Measurements from ENCODE around the gene ZNF570.

The ZNF570 gene

GRCh38 chr19:37468961-37469777 is at the start of gene ZNF570:
Gene ZNF570 (plus strand): TSS chr19:37469356. CDS start chr19:37470355, 999 bp downstream.
- peak; percentile 68 to 81 for DNase-seq (ENCODE audit: low read depth in 2 of 2)

DNA sequence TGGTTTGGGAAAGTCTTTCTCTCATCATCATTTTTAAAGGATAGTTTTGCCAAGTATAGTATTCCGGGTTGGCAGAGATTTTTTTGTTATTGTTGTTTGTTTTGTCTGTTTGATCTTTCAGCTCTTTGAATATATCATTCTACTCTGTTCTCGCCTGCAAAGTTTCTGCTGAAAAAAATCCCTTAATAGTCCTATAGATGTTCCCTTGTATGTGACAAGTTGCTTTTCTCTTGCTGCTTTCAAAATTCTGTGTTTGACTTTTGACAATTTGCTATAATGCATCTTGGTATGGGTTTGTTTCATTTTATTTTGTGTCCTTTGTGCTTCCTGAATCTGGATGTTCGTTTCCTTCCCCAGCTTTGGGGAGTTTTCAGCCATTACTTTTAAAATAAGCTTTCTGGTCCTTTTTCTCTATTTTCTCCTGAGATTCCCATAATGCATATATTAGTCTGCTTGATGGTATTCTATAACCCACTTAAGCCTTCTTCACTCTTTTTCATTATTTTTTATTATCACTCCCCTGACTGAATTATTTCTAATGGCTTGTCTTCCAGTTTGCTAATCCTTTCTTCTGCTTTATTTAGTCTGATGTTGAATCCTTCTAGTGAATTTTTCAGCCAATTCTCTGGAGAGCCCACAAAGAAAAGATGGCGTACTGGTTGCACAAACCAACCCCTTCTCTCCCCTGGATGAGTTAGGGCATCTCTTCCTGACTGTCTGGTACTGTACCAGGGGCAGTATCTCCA is 16.5 kb upstream of the ZNF570 start:
- DNase-seq (ENCODE audit: low read depth in 2 of 2), result no peak

DNA sequence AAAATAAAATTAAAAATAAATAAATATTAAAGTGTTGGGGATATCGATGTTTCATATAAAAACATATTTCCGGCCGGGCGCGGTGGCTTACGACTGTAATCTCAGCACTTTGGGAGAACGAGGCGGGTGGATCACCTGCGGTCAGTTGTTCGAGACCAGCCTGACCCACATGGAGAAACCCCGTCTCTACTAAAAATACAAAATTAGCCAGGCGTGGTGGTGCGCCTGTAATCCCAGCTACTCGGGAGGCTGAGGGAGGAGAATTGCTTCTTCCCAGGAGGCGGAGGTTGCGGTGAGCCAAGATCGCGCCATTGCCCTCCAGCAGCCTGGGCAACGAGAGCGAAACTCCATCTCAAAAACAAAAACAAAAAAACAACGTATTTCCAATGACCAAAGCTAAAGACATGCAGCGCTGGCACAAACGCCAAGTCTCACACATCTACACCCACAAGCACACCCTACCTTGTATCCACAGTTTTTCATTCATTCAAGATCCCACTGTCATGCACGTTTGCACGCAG is 2.8 kb upstream of the ZNF570 start:
- DNase-seq (ENCODE audit: low read depth in 2 of 2), result no peak

GRCh38 chr19:37466798-37467607 is 2.2 kb upstream of the ZNF570 start, which contains the start of gene ZNF569:
Gene ZNF569 (minus strand): TSS chr19:37467444. CDS start chr19:37444921, 22,523 bp downstream.
- DNase-seq (ENCODE audit: low read depth in 2 of 2), result peak; percentile 60 to 78

GRCh38 chr19:37467608-37468090 is 1.5 kb upstream of the ZNF570 start:
- no peak for DNase-seq (ENCODE audit: low read depth in 2 of 2)

DNA sequence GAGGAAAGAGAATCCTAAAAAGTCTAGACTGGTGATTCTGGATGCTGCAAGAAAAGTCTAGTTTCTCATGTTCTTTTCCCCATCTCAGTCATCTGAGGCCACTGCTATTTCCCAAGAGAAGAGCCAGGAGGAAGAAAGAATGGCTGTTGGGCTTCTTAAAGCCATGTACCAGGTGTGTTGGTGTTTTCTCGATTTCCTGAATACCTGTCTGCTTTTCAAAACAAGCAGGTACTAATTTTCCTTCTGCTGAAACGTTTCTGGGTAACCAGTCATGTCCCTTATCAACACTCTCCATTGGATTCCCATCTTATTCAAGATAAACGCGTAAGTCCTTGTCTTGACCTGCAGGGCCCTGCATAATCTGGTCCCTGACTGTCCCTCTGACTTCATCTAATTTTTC is 1.1 kb downstream of the ZNF570 start:
- no peak for DNase-seq (ENCODE audit: low read depth in 2 of 2)

DNA sequence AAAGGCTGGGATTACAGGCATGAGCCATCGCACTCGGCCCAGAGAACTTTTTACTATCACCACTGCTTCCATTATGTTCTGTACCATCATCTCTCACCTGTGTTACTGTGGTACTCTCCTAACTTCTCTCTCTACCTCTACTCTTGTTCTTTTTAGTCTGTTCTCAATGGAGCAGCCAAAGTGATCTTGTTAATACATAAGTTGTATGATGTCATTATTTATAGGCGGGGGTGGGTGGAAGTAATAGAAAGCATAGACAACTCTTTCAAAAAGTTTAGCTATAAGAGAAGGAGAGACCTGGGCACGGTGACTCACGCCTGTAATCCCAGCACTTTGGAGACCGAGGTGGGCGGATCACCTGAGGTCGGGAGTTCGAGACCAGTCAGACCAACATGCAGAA is 3.0 kb downstream of the ZNF570 start:
- no peak for DNase-seq (ENCODE audit: low read depth in 2 of 2)

DNA sequence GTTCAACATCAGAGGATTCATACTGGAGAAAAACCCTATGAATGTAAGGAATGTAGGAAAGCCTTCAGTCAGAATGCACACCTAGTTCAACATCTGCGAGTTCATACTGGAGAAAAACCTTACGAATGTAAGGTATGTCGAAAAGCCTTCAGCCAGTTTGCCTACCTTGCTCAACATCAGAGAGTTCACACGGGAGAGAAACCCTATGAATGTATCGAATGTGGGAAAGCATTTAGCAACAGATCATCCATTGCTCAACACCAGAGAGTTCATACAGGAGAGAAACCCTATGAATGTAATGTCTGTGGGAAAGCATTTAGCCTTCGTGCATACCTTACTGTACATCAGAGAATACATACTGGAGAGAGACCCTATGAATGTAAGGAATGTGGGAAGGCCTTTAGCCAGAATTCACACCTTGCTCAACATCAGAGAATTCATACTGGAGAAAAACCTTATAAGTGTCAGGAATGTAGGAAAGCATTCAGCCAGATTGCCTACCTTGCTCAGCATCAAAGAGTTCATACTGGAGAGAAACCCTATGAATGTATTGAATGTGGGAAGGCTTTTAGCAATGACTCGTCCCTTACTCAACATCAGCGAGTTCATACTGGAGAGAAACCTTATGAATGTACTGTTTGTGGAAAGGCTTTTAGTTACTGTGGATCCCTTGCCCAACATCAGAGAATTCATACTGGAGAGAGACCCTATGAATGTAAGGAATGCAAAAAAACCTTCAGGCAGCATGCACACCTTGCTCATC is 15.4 kb downstream of the ZNF570 start:
- no peak for DNase-seq (ENCODE audit: low read depth in 2 of 2)

DNA sequence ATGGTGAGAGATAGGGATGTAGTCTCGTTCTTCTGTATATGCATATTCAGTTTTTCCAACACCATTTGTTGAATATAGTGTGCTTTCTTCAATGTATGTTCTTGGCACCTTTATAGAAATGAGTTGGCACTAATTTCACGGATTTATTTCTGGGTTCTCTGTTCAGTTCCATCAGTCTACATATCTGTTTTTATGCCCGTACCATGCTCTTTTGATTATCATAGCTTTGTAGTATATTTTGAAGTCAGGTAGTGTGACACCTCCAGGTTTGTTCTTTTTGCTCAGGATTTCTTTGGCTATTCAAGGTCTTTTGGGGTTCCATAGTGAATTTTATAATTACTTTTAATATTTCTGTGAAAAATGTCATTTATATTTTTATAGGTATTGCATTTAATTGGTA is 23.1 kb downstream of the ZNF570 start:
- no peak for DNase-seq (ENCODE audit: low read depth in 2 of 2)

DNA sequence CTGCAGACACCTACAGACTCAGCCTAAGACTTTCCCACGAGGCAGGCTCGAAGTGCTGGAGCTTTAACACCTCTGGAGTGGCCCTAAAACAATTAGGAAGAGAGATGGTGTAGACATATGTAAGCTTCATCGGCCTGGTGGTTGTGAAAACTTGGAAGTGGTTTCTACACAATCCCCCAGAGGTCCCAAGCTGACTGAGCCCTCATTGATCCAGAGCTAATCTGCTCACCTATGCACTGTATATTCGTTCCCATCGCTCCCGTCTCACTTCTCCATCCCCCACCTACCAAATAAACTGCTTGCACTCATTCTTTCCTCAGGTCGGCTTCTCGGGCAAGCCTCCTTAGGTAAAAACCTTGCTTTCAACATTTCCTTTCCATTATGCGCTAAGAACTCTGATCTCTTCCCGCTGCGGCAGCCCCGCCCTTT is 36.8 kb downstream of the ZNF570 start:
- DNase-seq (ENCODE audit: low read depth in 2 of 2), result peak; percentile 39 to 65

DNA sequence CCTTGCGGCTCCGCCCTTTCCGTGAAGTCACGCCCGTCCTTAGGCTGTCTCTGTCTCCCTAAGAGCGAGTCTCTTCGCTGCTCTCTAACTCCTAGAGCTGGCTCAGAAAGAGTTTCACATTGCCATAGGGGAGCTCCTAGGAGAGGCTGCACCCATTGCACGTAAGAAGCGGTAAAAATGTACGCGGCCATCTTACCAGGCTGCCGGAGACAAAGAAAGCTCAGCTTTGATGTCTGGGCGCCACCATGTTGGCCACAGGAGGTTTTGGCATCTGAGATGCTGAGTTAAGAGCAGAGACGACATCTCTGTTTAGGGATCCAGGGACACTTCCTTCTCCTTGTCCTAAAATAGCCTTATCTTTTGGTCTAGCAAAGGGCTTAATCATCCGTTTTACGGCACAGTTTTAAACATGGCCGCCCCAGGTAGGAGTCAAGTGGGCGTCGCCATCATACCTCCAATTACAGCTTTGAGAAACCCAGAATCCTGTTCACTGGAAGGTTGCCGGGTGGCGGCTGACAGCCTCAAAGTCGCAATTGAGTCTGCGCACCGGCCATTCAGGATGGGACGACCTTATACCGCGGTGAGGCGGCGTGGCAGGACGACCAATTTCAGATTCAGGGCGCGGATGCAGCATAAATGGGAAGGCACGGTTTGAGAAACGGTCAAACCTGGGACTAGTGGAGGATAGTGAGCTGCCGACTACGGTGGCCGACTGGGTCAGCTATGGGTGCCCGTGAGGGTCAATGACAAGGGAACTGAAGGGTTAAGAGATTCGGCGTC is 37.4 kb downstream of the ZNF570 start, which contains the start of gene ZNF793:
TSS of gene ZNF793 (plus strand) at position 553 of the 780 bp plus-strand sequence. CDS start 16,501 bp downstream, outside the sequence.
- DNase-seq (ENCODE audit: low read depth in 2 of 2), result peak; percentile 32 to 77

DNA sequence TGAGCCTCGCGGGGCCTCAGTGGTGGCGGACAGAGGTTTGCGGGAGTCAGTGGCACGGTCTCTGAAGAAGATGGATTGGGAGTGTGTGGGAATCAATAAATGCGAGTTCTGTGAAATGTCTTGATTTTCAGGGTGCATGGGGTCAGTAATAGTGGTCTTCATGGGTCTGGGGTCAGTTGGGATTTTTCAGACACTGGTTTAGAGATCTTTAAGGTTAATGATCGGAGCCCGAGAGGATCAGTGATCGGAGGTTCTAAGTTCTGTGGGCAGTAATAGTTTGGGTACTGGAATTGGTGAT is 38.0 kb downstream of the ZNF570 start:
- no peak for DNase-seq (ENCODE audit: low read depth in 2 of 2)

GRCh38 chr19:37511186-37511585 is 42.0 kb downstream of the ZNF570 start:
- DNase-seq (ENCODE audit: low read depth in 2 of 2), result no peak

DNA sequence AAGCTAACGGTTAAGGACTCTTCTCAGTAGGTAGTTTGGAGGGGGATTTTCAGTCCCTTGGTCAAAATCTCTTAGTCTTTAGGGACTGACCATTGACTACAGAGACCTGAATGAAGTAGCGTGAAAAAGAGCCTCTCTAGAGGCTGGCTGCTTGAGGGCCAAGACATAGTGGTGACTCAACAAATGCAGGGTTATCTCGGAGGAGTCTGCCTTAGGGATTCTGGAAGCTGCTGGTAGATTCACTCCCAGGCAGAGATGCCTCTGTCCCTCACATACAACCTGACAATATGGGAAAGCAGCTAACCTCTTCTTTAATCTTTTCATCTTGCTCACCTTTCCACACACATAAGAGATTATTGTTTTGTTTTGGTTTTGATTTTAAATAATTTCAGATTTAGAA is 42.7 kb downstream of the ZNF570 start:
- no peak for DNase-seq (ENCODE audit: low read depth in 2 of 2)

DNA sequence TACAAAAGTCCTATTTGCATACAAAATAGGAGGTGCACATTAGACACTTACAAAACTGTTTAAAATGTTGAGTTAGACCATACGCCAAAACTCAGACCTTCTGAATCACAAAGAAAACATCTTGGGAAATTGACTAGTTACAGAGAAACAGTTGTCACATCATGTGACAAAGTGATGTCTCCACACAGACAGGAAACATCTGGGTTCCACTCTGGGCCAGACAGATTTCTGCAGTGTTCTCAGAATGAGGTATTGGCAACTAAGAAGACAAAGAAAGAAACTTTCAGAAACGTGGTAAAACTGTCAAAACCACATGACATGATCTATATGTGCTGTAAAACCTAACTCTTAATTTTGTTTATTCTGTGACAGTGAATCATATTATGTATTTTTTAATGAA is 44.2 kb downstream of the ZNF570 start:
- no peak for DNase-seq (ENCODE audit: low read depth in 2 of 2)

DNA sequence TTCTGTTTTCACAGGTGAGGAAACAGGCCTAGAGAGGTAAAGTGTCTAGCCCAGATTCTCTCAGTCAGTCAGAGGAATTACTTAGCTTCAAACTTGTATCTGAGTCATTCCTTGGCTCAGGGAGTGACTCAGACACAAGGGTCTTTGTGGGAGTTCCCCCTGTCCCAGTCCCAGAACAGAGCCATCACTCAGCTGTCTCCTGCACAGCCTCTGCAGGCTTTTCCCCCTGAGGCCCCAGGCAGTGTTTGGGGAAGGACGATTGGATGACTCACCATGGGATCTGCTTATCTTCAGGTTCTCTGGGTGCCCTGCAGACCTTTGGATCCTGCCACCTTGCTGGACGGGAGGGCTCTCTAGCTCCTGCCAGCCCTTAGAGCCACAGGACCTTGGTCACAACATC is 50.7 kb downstream of the ZNF570 start:
- no peak for DNase-seq (ENCODE audit: low read depth in 2 of 2)

- no peak for DNase-seq (ENCODE audit: low read depth in 2 of 2)
These were observed 68.3 kb downstream of the ZNF570 start for GRCh38 chr19:37537391-37537947.
